HG03108 (cell line): ENCODE results near the gene GARIN5B.

Experiments used
- ATAC-seq: cut with Tn5 transposase; IDR thresholded peaks from one replicate; pipeline ENCODE4 v1.9.1; 2021; ENCODE audit warnings: moderate library complexity; ENCODE audit not compliant: unreplicated experiment

GARIN5B gene

DNA sequence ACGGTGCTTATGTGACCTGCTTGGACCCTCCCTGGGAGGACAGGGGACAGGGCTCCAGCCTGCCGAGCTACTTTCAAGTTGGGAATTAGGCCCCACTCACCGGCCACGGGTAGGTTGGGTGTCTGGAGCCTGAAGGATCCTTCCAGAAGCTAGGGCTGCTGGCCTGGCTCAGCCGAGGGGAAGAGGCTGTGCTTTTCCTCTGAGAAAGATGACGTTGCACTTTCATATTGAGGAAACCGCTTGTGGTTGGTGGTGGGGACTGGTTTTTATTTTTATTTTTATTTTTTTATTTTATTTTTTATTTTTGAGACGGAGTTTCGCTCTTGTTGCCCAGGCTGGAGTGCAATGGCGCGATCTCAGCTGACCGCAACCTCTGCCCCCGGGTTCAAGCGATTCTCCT lies 37.9 kb downstream of the GARIN5B start, which contains the start of gene TMEM150B:
Gene TMEM150B, minus strand, starts transcription at position 170 of the 400 bp plus-strand sequence. CDS start 4,305 bp downstream, outside the sequence.
- no peak for ATAC-seq

GRCh38 chr19:55324662-55325061 lies 38.4 kb downstream of the GARIN5B start:
- no peak for ATAC-seq

- ATAC-seq = no peak
Measured at GRCh38 chr19:55322204-55322885, 40.7 kb downstream of the GARIN5B start.

DNA sequence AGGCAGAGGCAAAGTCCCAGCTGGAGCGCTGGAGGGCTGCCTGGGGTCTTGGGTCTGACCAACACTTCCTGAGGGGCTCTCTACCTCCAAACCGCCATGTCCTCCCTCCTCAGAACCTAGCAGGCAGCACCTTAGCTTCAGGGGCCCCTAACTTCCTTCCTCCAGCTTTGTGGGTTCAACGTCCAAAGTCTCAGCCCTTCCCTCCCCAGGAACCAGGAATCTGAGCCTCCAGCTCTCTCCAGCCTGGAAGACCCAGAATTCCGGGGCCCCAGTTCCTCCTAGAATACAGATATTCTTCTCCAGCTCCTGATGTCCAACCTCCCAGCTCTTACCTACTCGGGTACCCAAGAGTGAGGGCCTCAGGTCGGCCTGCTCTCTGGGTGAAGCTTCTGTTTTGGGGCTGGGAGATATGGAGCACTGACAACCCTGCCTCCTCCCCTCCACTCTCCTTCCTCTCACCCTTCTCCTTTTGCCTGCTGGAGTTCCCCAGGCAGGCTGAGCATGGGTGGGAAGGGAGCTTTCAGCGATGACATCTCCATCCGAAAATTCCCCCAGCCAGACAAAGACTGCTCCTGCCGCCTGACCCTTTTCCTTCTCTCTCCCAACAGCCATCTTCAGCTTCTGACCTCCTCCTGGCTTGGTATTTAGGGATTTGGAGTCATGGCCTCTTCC lies 41.5 kb downstream of the GARIN5B start:
- no peak for ATAC-seq

DNA sequence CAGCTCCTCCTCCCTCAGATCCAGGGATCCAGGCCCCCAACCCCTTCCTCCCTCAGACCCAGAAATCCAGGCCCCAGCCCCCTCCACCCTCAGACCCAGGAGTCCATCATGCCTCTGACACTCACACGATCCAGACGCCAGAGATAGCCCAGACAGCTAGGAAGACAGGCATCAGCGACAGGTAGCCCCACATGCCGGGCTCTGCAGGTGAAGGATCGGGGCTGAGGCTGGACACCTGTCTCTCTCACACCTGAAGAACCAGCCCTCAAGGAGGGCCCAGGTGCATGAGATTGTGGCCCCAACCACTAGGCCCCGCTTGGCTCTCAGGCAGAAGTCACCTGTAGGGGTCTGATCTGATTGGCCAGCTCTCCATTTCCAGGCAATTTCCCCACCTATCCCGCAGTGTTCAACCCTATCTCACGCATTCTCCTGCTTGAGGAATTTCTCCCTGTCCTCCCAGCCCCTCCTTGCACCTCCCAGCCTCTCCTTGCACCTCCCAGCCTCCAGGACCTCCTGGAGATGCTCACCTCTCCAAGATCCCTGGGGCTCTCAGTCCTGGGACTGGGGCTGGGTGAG lies 42.1 kb downstream of the GARIN5B start:
- no peak for ATAC-seq

DNA sequence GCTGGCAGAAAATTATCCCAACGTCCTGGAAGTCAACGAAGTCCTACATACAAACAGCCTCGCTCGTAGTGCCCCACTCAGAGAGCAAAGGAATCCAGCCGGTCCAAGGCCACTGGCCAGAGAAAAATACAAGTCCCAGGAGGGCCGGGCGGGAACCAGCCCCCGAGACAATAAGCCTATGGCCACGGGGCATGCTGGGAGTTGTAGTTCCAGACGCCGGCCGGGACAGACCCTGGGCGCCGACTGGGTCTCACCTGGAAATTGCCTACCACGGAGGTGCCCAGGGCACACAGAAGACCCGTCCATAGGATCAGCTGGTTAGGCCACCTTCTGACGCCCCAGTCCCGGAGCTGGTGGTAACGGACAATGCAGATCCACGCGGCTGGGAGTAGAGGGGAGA lies 43.3 kb downstream of the GARIN5B start:
- ATAC-seq = no peak

GRCh38 chr19:55316646-55317045 lies 46.4 kb downstream of the GARIN5B start:
- ATAC-seq = no peak

DNA sequence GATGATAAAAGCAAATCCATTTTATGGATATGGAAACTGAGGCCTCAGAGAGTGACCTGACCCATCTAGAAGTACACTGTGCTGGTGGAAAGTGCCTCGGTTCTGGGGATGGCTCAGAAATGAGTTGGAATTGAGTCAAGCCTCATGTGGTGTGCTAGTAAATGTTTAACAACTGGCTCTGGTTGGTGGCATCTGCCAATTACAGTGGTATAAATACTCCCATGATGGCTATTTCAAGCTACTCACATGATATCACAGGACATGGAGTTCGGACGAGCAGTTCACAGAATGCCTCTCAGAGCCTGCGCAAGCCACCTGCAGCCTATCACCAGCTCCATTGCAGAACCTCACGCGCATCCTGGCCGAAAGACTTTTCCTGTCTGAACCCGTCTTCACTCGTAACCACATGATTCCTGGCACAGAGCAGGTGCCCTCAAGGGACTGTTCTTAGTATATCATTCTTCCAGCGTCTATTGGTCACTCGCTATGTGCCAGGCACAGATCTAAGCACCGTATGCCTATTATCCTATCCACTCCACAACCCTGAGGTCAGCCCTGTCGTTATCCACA lies 47.0 kb downstream of the GARIN5B start:
- no peak for ATAC-seq

DNA sequence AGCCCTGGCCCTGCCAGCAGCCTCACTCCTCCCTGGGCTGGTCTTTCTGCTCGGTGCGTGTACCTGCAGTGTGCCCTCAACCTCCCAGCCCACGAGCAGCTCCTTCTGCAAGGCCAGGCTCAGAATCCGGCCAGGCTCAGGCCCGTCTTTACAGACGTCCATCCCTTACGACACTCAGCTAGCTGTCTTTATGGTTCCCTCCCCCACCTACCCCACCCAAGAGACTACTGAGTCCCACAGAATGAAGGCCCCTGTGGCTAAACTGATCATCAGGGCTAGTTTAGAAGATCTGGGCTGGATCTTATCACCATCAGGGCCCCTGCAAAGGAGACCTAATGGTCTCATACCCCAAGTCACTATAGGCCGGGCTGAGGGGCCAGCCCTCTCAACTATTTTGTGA lies 48.7 kb downstream of the GARIN5B start:
- no peak for ATAC-seq

- no peak for ATAC-seq
Measured at GRCh38 chr19:55312621-55313512, 50.2 kb downstream of the GARIN5B start.

GRCh38 chr19:55311797-55312196 lies 51.3 kb downstream of the GARIN5B start:
- ATAC-seq = no peak

DNA sequence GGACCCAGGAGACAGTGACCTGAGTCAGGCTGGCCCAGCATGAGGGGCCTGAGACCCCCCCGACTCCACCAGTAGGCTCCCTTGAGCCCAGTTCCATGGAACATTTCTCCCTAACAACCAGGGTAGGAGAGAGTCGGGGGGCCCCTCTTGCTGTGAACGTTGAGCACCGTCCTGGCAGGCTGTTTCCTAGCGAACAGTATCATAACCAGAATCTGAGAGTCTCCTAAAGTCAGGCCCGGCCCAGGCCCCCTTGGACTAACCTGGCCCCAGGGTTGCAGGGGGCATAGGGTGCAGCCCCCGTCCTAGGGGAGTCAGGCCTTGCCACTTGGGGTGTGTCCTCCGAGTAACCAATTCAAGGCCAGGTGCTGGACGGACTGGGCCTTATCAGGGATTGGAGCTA lies 51.7 kb downstream of the GARIN5B start:
- no peak for ATAC-seq

DNA sequence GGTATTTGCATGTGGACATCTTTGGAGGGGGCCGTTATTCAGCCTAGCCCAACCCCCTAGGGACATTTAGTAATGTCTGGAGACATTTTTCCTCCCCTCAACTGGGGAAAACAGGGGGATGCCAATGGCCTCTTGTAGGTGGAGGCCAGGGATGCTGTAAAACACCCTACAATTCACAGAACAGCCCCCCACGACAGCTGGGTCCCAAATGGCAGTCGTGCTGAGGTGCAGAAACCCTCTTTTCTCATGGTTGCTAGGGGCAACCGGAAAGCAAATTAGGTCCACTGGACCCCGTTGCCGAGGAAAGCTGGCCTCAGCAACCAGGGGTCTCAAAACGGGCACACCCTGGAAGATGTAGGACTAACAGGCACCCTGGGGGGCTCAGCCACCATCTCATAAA lies 52.6 kb downstream of the GARIN5B start:
- ATAC-seq = no peak

DNA sequence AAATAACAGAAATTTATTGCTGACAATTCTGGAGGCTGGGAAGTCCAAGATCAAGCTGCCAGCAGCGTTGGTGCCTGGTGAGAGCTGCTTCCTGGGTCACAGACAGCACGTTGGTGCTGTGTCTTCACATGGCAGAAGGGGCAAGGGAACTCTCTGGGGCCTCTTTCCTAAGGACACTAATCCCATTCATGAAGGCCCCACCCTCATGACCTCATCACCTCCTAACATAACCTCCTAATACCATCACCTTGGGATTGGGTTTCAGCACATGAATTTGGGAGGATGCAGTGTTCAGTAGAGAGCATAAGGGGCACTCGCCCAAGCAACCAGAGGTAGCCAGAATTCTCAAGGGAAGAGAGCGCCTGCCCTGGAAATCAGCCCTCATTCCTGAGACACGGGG lies 53.6 kb downstream of the GARIN5B start:
- no peak for ATAC-seq

DNA sequence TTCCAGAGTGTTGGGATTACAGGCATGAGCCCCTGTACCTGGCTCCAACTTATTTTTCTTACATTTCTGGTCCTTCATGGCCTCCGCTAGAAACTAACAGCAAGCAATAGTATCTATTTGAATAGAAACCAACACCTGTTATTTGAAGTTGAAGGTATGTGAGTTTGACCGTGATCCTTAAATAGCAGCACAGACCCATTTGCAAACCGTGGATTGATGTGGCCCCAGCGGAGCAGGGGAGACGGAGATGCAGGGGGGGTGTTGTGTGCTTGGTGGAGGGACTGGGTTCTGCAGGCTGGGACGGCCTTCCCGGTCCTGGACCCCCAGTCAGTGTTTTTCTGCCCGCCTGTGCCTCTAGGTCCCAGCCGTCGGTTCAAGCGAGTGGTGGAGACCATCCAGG lies 54.8 kb downstream of the GARIN5B start:
- ATAC-seq = no peak

- ATAC-seq = no peak
Measured at GRCh38 chr19:55306712-55307111, 56.3 kb downstream of the GARIN5B start.

DNA sequence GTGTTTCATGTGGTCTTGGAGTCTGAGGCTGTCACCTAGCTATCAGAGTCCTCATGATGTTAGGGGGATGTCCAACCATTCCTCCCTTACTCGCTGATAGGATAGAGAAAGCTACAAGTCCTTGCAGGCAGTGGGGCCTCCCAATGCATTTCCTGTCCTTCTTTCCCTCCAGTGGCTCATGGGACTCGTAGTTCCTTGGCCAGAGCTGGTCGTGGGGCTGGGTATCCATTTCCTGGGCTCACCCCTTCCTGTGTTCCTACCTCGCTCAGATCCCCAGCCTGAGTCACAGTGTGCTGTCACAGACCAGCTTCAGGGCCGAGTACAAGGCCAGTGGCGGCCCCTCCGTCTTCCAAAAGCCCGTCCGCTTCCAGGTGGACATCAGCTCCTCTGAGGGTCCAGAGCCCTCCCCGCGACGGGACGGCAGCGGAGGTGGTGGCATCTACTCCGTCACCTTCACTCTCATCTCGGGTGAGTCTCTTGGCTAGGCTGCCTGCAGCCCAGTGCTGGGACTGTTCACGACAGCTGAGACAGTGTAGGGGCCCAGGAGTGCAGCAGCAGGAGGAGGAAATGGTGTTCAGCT lies 57.0 kb downstream of the GARIN5B start:
- no peak for ATAC-seq

- ATAC-seq = no peak
Measured at GRCh38 chr19:55305491-55305890, 57.6 kb downstream of the GARIN5B start.

DNA sequence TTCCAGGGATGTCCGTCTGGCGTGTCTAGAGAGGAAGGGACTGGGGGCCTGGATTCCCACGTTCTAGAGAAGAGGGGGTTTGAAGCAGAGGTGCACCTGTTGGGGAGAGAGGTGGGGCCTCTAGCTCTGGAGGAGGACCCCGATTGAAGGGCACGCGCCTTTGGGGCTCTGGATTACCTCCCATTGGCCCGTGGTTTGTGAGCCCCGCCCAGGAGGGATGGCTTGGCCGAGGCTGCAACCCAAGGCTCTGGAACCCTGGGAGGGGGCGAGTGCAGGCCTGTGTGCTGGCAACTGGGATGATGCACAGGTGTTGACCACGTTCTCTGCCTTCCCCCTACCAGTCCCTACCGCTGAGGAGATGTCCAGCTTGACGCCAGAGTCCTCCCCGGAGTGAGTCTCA lies 58.1 kb downstream of the GARIN5B start:
- no peak for ATAC-seq
